ENCODE results near the gene FXYD6.

DNA sequence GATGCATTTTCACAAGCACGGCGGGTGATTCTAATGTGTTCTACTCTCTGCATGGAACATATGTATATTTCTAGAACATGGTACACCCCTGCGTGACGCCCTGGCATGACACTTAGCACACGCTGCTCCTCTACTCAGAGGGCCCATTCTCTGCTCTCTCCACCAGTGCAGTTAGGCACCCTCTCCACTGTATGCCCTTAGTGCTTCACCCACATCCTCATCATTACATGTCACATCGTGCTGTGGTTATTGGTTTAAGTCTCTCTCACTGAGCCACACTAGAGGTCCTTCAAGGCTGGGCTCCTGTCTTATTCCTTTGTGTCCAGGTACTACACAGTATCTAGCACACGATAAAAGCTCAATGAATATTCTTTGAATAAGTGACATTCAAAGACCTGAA lies 36.0 kb upstream of the FXYD6 start:
- TF ChIP-seq, protein P1, sequence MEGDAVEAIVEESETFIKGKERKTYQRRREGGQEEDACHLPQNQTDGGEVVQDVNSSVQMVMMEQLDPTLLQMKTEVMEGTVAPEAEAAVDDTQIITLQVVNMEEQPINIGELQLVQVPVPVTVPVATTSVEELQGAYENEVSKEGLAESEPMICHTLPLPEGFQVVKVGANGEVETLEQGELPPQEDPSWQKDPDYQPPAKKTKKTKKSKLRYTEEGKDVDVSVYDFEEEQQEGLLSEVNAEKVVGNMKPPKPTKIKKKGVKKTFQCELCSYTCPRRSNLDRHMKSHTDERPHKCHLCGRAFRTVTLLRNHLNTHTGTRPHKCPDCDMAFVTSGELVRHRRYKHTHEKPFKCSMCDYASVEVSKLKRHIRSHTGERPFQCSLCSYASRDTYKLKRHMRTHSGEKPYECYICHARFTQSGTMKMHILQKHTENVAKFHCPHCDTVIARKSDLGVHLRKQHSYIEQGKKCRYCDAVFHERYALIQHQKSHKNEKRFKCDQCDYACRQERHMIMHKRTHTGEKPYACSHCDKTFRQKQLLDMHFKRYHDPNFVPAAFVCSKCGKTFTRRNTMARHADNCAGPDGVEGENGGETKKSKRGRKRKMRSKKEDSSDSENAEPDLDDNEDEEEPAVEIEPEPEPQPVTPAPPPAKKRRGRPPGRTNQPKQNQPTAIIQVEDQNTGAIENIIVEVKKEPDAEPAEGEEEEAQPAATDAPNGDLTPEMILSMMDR (IDR thresholded peaks at IDR 0.05) = no peak
- TF ChIP-seq POLR2AphosphoS5 (IDR thresholded peaks at IDR 0.05) = no peak

Data from breast epithelium (tissue), 3 donors.